Endothelial cell of umbilical vein (primary cell): ENCODE data around the gene FNBP1. TPM values are rescaled to one million over a fixed set of nuclear protein-coding genes. Genes with fewer than 3 reads are reported as not detected.
A peak's percentile ranks its signal among the peaks of the same experiment; 100 is the strongest.

Experiments used
- BruUV-seq: library from RNA; stranded (reverse); fragments of 400-500 nt; replicated peaks from 2 replicates; lab custom pipeline; 2021; lab: Mats Ljungman, UMichigan
- CTCF ChIA-PET: fragments of 300-600, 350-600 bp; sonication (Branson Sonifier 250); formaldehyde crosslinking; loops from one replicate; lab custom pipeline; 2021; ENCODE audit warnings: antibody characterized with exemption, inconsistent platforms; lab: Charles Lee
- POLR2A ChIA-PET: fragments of 300-600, 350-600 bp; sonication (Branson Sonifier 250); formaldehyde crosslinking; loops from one replicate; lab custom pipeline; 2021; ENCODE audit warnings: antibody characterized with exemption, inconsistent platforms; lab: Charles Lee
- DNase-seq: peaks from one replicate; pipeline ENCODE4 v3.0.0-alpha.2; 2011; ENCODE audit warnings: low read depth, low spot score
- FAIRE-seq: peaks from 2 replicates; lab custom pipeline; 2011; peaks lifted over from hg19 to GRCh38; lab: Jason Lieb, UNC
- H2AFZ ChIP-seq: 2 replicates; pipeline ENCODE4 v1.6.0; 2012; ENCODE audit warnings: low read depth, low read length, control low read depth, inconsistent platforms
- H3K27ac ChIP-seq: 2 replicates; pipeline ENCODE4 v1.5.1; 2011; ENCODE audit warnings: low read depth, mild to moderate bottlenecking, control low read depth, low read length, moderate library complexity; ENCODE audit not compliant: insufficient read depth
- H3K27me3 ChIP-seq, 2 experiments: 2 replicates each; pipeline versions ENCODE4 v1.6.0 to v1.6.1; 2011; ENCODE audit warnings: low read length in 2 of 2, mixed read lengths in 1 of 2; ENCODE audit not compliant: control insufficient read depth in 2 of 2, insufficient read depth in 2 of 2
- H3K36me3 ChIP-seq, 2 experiments: 2 replicates in 1 of 2; 3 replicates in 1 of 2; pipeline ENCODE4 v1.5.1; 2011; ENCODE audit warnings: low read length in 2 of 2, mild to moderate bottlenecking in 1 of 2, moderate library complexity in 1 of 2; ENCODE audit not compliant: control insufficient read depth in 2 of 2, insufficient read depth in 2 of 2; ENCODE audit errors: extremely low read depth in 1 of 2
- H3K4me1 ChIP-seq: 3 replicates; pipeline ENCODE4 v1.5.1; 2011; ENCODE audit warnings: mild to moderate bottlenecking, low read length; ENCODE audit not compliant: control insufficient read depth, insufficient read depth; ENCODE audit errors: extremely low read depth
- H3K4me2 ChIP-seq: 2 replicates; pipeline ENCODE4 v1.6.1; 2011; ENCODE audit warnings: low read length, control low read depth, mixed read lengths; ENCODE audit not compliant: insufficient read depth
- H3K4me3 ChIP-seq, 3 experiments: fragments of 200-600 bp in 1 of 3; sonication (generic), shearing (Covaris generic) in 1 of 3; replicated peaks in 1 of 3; 2 replicates each; pipeline ENCODE4 v1.5.1; 2011 to 2016; ENCODE audit warnings: control low read depth in 3 of 3, low read length in 3 of 3, mild to moderate bottlenecking in 2 of 3, inconsistent platforms in 1 of 3, low read depth in 1 of 3, moderate library complexity in 1 of 3; ENCODE audit not compliant: insufficient read depth in 1 of 3
- H3K79me2 ChIP-seq: 2 replicates; pipeline ENCODE4 v1.6.0; 2012; ENCODE audit warnings: low read length, inconsistent platforms; ENCODE audit not compliant: control insufficient read depth, insufficient read depth
- H3K9ac ChIP-seq: replicated peaks from 2 replicates; pipeline ENCODE3; 2011; ENCODE audit warnings: low read length, control low read depth; ENCODE audit not compliant: insufficient read depth; ENCODE audit errors: extremely low read depth
- H3K9me1 ChIP-seq: replicated peaks from 3 replicates; pipeline ENCODE4 v1.6.0; 2011; ENCODE audit warnings: mild to moderate bottlenecking, low read length; ENCODE audit not compliant: control insufficient read depth, insufficient read depth; ENCODE audit errors: extremely low read depth
- H3K9me3 ChIP-seq: replicated peaks from 2 replicates; pipeline ENCODE4 v1.5.1; 2012; ENCODE audit warnings: low read length, inconsistent platforms; ENCODE audit not compliant: control insufficient read depth, insufficient read depth
- H4K20me1 ChIP-seq: replicated peaks from 2 replicates; pipeline ENCODE3; 2011; ENCODE audit warnings: mild to moderate bottlenecking, low read length; ENCODE audit not compliant: control insufficient read depth, insufficient read depth; ENCODE audit errors: extremely low read depth
- CTCF ChIP-seq, 2 donors: IDR thresholded peaks; 1 replicate in 1 of 2; 2 replicates in 1 of 2; pipeline ENCODE4 v1.5.1; 2011; ENCODE audit warnings: low read length in 2 of 2, mild to moderate bottlenecking in 2 of 2, moderate library complexity in 2 of 2, control low read depth in 1 of 2, inconsistent platforms in 1 of 2, low read depth in 1 of 2; ENCODE audit not compliant: insufficient read depth in 1 of 2; ENCODE audit errors: extremely low read depth in 1 of 2
- EZH2 ChIP-seq: IDR thresholded peaks from 2 replicates; pipeline ENCODE4 v1.6.1; 2012; ENCODE audit warnings: borderline replicate concordance, low read depth, mild to moderate bottlenecking, moderate library complexity, low read length, inconsistent platforms; ENCODE audit not compliant: severe bottlenecking
- FOS ChIP-seq: IDR thresholded peaks from 2 replicates; pipeline ENCODE4 v1.6.1; 2011; ENCODE audit warnings: mild to moderate bottlenecking, low read length, moderate library complexity, borderline replicate concordance; ENCODE audit not compliant: insufficient read depth
- GATA2 ChIP-seq: IDR thresholded peaks from 2 replicates; pipeline ENCODE4 v1.7.0; 2011; ENCODE audit warnings: low read depth, mild to moderate bottlenecking, moderate library complexity, mixed read lengths, low read length; ENCODE audit not compliant: insufficient read length, insufficient read depth
- JUN ChIP-seq: IDR thresholded peaks from 2 replicates; pipeline ENCODE4 v1.6.1; 2011; ENCODE audit warnings: borderline replicate concordance, low read depth; ENCODE audit not compliant: insufficient read length, insufficient read depth
- MAX ChIP-seq: IDR thresholded peaks from 2 replicates; pipeline ENCODE4 v1.6.1; 2011; ENCODE audit not compliant: insufficient read depth, insufficient read length
- MYC ChIP-seq: IDR thresholded peaks from one replicate; pipeline ENCODE4 v1.6.1; 2011; ENCODE audit warnings: mild to moderate bottlenecking, low read depth, low read length
- POLR2A ChIP-seq: IDR thresholded peaks from 2 replicates; pipeline ENCODE4 v1.6.1; 2012; ENCODE audit warnings: low read depth, mild to moderate bottlenecking, control low read depth, low read length
- POLR2AphosphoS5 ChIP-seq: IDR thresholded peaks from 2 replicates; pipeline ENCODE4 v1.6.1; 2012; ENCODE audit warnings: low read depth, mild to moderate bottlenecking, control low read depth, low read length, moderate library complexity; ENCODE audit not compliant: insufficient read depth
- dilution Hi-C: fragments of 300-500 bp; cut with MboI; formaldehyde crosslinking; loops from one replicate; pipeline ENCODE4 v1.15.0; 2019; ENCODE audit warnings: low sequenced_read_pairs; ENCODE audit not compliant: extremely low pct_ligation_motif_present
- intact Hi-C: fragments of 100-400 bp; cut with micrococcal nuclease; formaldehyde crosslinking; loops from one replicate; pipeline ENCODE4 v1.10.0; 2022
- polyA plus RNA-seq, 4 experiments: library from polyadenylated mRNA; depleted of rRNA in 3 of 4; stranded (reverse) in 3 of 4; unstranded in 1 of 4; fragments of >200 nt; gene quantifications; 2 replicates each; pipeline versions ENCODE4 v1.2.1 to v1.2.3, GENCODE V29; 2011 to 2012; ENCODE audit warnings: missing spikeins in 1 of 4
- total RNA-seq: library from RNA; stranded (reverse); gene quantifications from 2 replicates; pipeline ENCODE4 v1.2.3, GENCODE V29; 2021

The FNBP1 gene
- total and polyA plus RNA-seq, 2 donors (not counting 3 experiments of a cell fraction or from before 2014, with no cell fraction given): 10.9 to 43.9 TPM

GRCh38 chr9:129962451-129962864 lies 80.5 kb downstream of the FNBP1 start:
- peak; percentile 25 for DNase-seq
- H3K79me2 ChIP-seq: no peaks in the 10 kb centered on the region
- peaks cover 30% of the 10 kb centered on the region for H3K4me1 ChIP-seq
- ChIA-PET POLR2A (interaction anchor here (1.1 kb wide), 1 partner anchor 24 kb away, joined by 3 read pairs; no protein-coding TSS in a partner anchor), CTCF (interaction anchor here (0.9 to 1.0 kb wide), 3 partner anchors 11 to 35 kb away, joined by 3 read pairs; no protein-coding TSS in a partner anchor)
- no peak for TF ChIP-seq MAX
- no peak for TF ChIP-seq POLR2AphosphoS5
- TF ChIP-seq FOS: no peak
- no peak for TF ChIP-seq POLR2A
- TF ChIP-seq EZH2: no peak
- no peak for TF ChIP-seq GATA2
- no peak for TF ChIP-seq JUN
- no peak for TF ChIP-seq MYC
- TF ChIP-seq CTCF (IDR thresholded peaks at IDR 0.05; ENCODE audit: extremely low read depth in 1 of 2, insufficient read depth in 1 of 2, low read depth in 1 of 2, low read length in 2 of 2): no peak
- no peaks in the 10 kb centered on the region for H3K27me3 ChIP-seq
- no peak for FAIRE-seq
- dilution Hi-C loops (no loop called here), intact Hi-C loops (loop anchor here (2.0 kb wide), 2 partner anchors 18 to 80 kb away; partner anchors contain the start of gene FNBP1)
- H3K9ac ChIP-seq: peak overlapping the region; percentile 90
- no peaks in the 10 kb centered on the region for H3K9me1 ChIP-seq
- H4K20me1 ChIP-seq: no peaks in the 10 kb centered on the region
- H3K4me3 ChIP-seq: peak overlapping the region; percentile 30 to 93 (median 86)
- H3K36me3 ChIP-seq: peaks cover 0 to 7% of the 10 kb centered on the region in 2 experiments
- H2AFZ ChIP-seq: peak overlapping the region; percentile 95
- no TSS peak for BruUV-seq
- no peaks in the 10 kb centered on the region for H3K9me3 ChIP-seq
- peak overlapping the region; percentile 99 for H3K4me2 ChIP-seq
- H3K27ac ChIP-seq: peak overlapping the region; percentile 76
